Dendritic cell treated with granulocyte-macrophage colony-stimulating factor and Interleukin-4, amounts not matched to agents 40 ng/mL and 50 ng/mL, for 4 days (primary cell): Measurements from ENCODE around the gene SF1.

Source experiments
- H3K27ac Mint-ChIP-seq: one replicate; pipeline ENCODE4 v1.8.0; 2022; ENCODE audit warnings: mild to moderate bottlenecking, mixed read lengths
- H3K27me3 Mint-ChIP-seq: one replicate; pipeline ENCODE4 v1.8.0; 2022; ENCODE audit warnings: mild to moderate bottlenecking, mixed read lengths
- H3K36me3 Mint-ChIP-seq: one replicate; pipeline ENCODE4 v1.8.0; 2022; ENCODE audit warnings: low read depth, mixed read lengths
- H3K4me1 Mint-ChIP-seq: one replicate; pipeline ENCODE4 v1.8.0; 2022; ENCODE audit warnings: low read depth, mixed read lengths
- H3K4me3 Mint-ChIP-seq: one replicate; pipeline ENCODE4 v1.8.0; 2022; ENCODE audit warnings: mild to moderate bottlenecking, moderate library complexity, mixed read lengths
- H3K9me3 Mint-ChIP-seq: one replicate; pipeline ENCODE4 v1.8.0; 2022; ENCODE audit warnings: mixed read lengths
- intact Hi-C: fragments of 100-400 bp; cut with micrococcal nuclease; formaldehyde crosslinking; loops from one replicate; pipeline ENCODE4 v1.15.0; 2022

SF1 gene

GRCh38 chr11:64754919-64755662 is 23.3 kb downstream of the SF1 start:
- intact Hi-C loops: no loop called here
- no peaks in the 10 kb centered on the region for H3K27me3 Mint-ChIP-seq
- H3K4me3 Mint-ChIP-seq: no peak overlapping the region
- no peaks in the 10 kb centered on the region for H3K9me3 Mint-ChIP-seq
- H3K36me3 Mint-ChIP-seq: peaks cover 69% of the 10 kb centered on the region
- no peak overlapping the region for H3K27ac Mint-ChIP-seq
- no peaks in the 10 kb centered on the region for H3K4me1 Mint-ChIP-seq

DNA sequence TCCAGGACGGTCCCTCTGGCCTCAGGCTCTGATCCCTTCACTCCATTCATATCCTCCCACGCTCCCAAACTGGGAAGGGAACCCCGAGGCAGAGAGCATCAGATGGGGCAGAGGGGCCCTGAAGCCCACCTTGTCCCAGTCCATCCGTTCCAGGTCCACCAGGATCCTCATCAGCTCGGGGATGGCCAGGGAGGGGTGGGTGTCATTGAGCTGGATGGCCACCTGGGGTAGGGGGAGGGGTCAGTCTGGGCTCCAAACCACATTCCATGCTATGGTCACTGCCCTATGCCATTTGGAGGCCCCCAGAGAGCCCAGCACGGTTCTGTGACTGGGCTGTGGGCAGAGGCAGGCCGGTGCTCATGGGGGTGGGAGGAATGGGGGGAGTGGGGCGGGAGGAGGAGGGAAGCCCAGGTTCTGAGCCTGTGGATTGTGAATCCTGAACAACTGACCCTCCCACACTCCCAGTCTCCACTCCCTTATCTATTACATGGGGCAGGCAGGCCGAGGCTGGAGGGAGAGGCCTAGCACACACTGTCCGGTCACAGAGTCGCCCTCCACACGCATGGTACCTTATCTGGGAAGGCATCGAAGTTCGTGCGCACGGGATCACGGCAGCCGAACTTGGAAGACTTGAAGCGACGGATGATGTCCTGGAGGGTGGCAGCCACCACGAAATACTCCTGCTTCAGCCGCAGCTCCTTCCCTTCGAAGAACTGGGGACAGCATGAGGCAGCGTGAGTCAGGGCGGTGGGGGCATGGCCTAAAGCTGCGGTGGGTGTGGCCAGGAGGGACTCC is 24.0 kb downstream of the SF1 start:
- Mint-ChIP-seq H3K9me3 (no peaks in the 10 kb centered on the region), H3K4me3 (no peak overlapping the region), H3K36me3 (peaks cover 65% of the 10 kb centered on the region), H3K27ac (no peak overlapping the region), H3K4me1 (no peaks in the 10 kb centered on the region), H3K27me3 (no peaks in the 10 kb centered on the region)
- intact Hi-C loops: no loop called here

GRCh38 chr11:64753380-64754123 is 24.8 kb downstream of the SF1 start:
- Mint-ChIP-seq H3K4me1 (no peaks in the 10 kb centered on the region), H3K9me3 (no peaks in the 10 kb centered on the region), H3K4me3 (no peak overlapping the region), H3K27ac (no peak overlapping the region), H3K27me3 (no peaks in the 10 kb centered on the region), H3K36me3 (peaks cover 61% of the 10 kb centered on the region)
- intact Hi-C loops: no loop called here

GRCh38 chr11:64753019-64753379 is 25.3 kb downstream of the SF1 start:
- no peaks in the 10 kb centered on the region for H3K4me1 Mint-ChIP-seq
- no peaks in the 10 kb centered on the region for H3K9me3 Mint-ChIP-seq
- H3K27me3 Mint-ChIP-seq: no peaks in the 10 kb centered on the region
- intact Hi-C loops: no loop called here
- no peak overlapping the region for H3K27ac Mint-ChIP-seq
- H3K36me3 Mint-ChIP-seq: peaks cover 57% of the 10 kb centered on the region
- no peak overlapping the region for H3K4me3 Mint-ChIP-seq

- intact Hi-C loops: no loop called here
- H3K4me1 Mint-ChIP-seq: no peaks in the 10 kb centered on the region
- no peaks in the 10 kb centered on the region for H3K27me3 Mint-ChIP-seq
- H3K36me3 Mint-ChIP-seq: peaks cover 57% of the 10 kb centered on the region
- no peak overlapping the region for H3K27ac Mint-ChIP-seq
- no peak overlapping the region for H3K4me3 Mint-ChIP-seq
- no peaks in the 10 kb centered on the region for H3K9me3 Mint-ChIP-seq
Observed at GRCh38 chr11:64752175-64752970, 26.0 kb downstream of the SF1 start.

DNA sequence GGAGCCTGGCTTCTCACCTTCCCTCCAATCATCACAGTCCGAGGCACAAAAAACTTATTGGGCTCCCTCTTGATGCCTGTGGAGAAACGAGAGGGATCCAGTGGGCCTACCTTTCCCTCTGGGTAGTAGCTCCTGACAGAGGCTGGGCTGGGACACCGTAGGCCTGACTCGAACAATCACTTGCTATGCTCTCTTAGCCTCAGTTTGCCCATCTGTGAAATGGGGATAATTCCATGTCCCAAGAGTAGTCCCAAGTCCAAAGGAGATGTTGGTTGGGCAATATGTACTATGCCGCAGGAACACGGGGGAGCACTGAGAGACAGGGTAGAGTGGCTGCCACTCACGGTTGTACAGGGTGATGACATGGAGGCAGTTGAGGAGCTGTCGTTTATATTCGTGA is 26.8 kb downstream of the SF1 start:
- Mint-ChIP-seq H3K9me3 (no peaks in the 10 kb centered on the region), H3K36me3 (peaks cover 57% of the 10 kb centered on the region), H3K27me3 (no peaks in the 10 kb centered on the region), H3K4me3 (no peak overlapping the region), H3K4me1 (no peaks in the 10 kb centered on the region), H3K27ac (no peak overlapping the region)
- intact Hi-C loops: no loop called here

GRCh38 chr11:64751136-64751535 is 27.2 kb downstream of the SF1 start:
- H3K27ac Mint-ChIP-seq: no peak overlapping the region
- H3K4me3 Mint-ChIP-seq: no peak overlapping the region
- H3K36me3 Mint-ChIP-seq: peaks cover 57% of the 10 kb centered on the region
- intact Hi-C loops: no loop called here
- no peaks in the 10 kb centered on the region for H3K9me3 Mint-ChIP-seq
- peaks cover 4% of the 10 kb centered on the region for H3K4me1 Mint-ChIP-seq
- no peaks in the 10 kb centered on the region for H3K27me3 Mint-ChIP-seq

GRCh38 chr11:64750361-64751054 is 27.8 kb downstream of the SF1 start:
- peaks cover 10% of the 10 kb centered on the region for H3K4me1 Mint-ChIP-seq
- peaks cover 57% of the 10 kb centered on the region for H3K36me3 Mint-ChIP-seq
- H3K27me3 Mint-ChIP-seq: no peaks in the 10 kb centered on the region
- no peaks in the 10 kb centered on the region for H3K9me3 Mint-ChIP-seq
- no peak overlapping the region for H3K27ac Mint-ChIP-seq
- no peak overlapping the region for H3K4me3 Mint-ChIP-seq
- intact Hi-C loops: no loop called here

DNA sequence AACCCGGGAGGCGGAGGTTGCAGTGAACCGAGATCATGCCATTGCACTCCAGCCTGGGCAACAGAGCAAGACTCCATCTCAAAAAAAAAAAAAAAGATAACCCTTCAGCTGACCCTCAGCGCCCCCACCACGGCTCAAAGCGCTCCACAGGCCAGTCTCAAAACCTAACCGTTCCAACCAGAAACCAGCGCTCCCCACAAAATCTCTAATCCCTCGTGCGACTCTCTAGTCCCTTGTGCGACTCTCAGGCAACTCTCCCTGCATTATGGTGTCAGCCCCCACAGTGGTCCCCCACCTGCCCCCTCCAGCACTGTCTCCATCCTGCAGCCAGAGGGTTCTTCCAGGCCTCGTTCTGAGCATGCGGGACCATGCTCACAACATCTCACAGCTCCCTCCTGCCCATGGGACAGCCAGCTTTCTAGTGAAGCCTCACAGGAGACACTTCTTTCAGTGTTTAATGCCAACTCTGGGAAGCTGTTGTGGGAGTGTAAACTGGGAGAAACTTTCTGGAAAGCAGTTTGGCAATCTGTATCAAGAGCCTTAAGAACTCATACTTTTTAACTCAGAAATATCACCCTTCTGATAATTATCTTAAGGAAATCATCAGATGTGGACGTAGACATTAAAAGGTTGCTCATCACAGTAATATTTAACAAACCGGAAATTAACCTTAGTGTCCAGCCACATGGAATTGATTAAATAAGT is 30.2 kb downstream of the SF1 start:
- Mint-ChIP-seq H3K36me3 (peaks cover 39% of the 10 kb centered on the region), H3K9me3 (no peaks in the 10 kb centered on the region), H3K4me3 (no peak overlapping the region), H3K4me1 (peaks cover 26% of the 10 kb centered on the region), H3K27ac (no peak overlapping the region), H3K27me3 (peaks cover 7% of the 10 kb centered on the region)
- intact Hi-C loops: no loop called here

- H3K4me1 Mint-ChIP-seq: peaks cover 35% of the 10 kb centered on the region
- H3K36me3 Mint-ChIP-seq: peaks cover 23% of the 10 kb centered on the region
- intact Hi-C loops: no loop called here
- H3K4me3 Mint-ChIP-seq: no peak overlapping the region
- H3K9me3 Mint-ChIP-seq: no peaks in the 10 kb centered on the region
- H3K27ac Mint-ChIP-seq: peak overlapping the region; percentile 93
- H3K27me3 Mint-ChIP-seq: peaks cover 10% of the 10 kb centered on the region
Observed at GRCh38 chr11:64746486-64746885, 31.9 kb downstream of the SF1 start.

- peak overlapping the region; percentile 93 for H3K27ac Mint-ChIP-seq
- peaks cover 15% of the 10 kb centered on the region for H3K36me3 Mint-ChIP-seq
- intact Hi-C loops: no loop called here
- H3K9me3 Mint-ChIP-seq: no peaks in the 10 kb centered on the region
- H3K4me1 Mint-ChIP-seq: peaks cover 40% of the 10 kb centered on the region
- peaks cover 10% of the 10 kb centered on the region for H3K27me3 Mint-ChIP-seq
- peak overlapping the region; percentile 88 for H3K4me3 Mint-ChIP-seq
Observed at GRCh38 chr11:64745521-64746328, 32.6 kb downstream of the SF1 start.

DNA sequence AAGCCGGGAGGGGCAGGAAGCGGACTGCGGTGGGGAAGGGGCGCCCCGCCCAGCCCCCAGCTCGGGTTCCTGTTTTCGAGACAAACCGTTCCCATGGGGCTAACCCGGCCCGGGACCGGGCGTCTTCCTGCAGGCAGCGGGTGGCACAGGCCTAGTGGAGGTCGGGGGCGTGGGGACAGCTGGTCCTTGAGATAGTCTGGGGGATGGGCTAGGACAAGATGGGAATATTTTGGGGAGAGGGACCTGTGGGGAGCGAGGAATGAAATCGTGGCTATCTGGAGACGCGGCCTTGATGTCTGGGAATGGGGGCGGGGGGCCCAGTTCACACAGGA is 33.2 kb downstream of the SF1 start:
- intact Hi-C loops: no loop called here
- Mint-ChIP-seq H3K4me3 (peak overlapping the region; percentile 88), H3K27ac (peak overlapping the region; percentile 93), H3K36me3 (peaks cover 10% of the 10 kb centered on the region), H3K27me3 (peaks cover 10% of the 10 kb centered on the region), H3K9me3 (no peaks in the 10 kb centered on the region), H3K4me1 (peaks cover 40% of the 10 kb centered on the region)
